K562 (cell line): ENCODE measurements around the gene CYRIA. TPM values are rescaled to one million over a fixed set of nuclear protein-coding genes. Genes with fewer than 3 reads are reported as not detected.

Source experiments
- BDP1 ChIP-seq: IDR thresholded peaks from 3 replicates; pipeline ENCODE4 v1.6.1; 2011; ENCODE audit not compliant: insufficient read length, insufficient read depth
- CCAR2 ChIP-seq: fragments of 200-400 bp; formaldehyde crosslinking; IDR thresholded peaks from 2 replicates; pipeline ENCODE4 v1.6.1; 2017; ENCODE audit warnings: mild to moderate bottlenecking, low read depth, low read length
- CTBP1 ChIP-seq: fragments of 450-650 bp; IDR thresholded peaks from 2 replicates; pipeline ENCODE4 v1.6.1; 2016; ENCODE audit warnings: borderline replicate concordance
- CTCF ChIP-seq, 3 experiments: IDR thresholded peaks in 2 of 3; conservative IDR thresholded peaks in 1 of 3; 2 replicates each; pipeline ENCODE4 v1.5.1; 2011 to 2012; ENCODE audit warnings: low read length in 3 of 3, mild to moderate bottlenecking in 3 of 3, control low read depth in 2 of 3, improper control_type of control experiment in 1 of 3, inconsistent platforms in 1 of 3, low read depth in 1 of 3, mixed read lengths in 1 of 3, moderate library complexity in 1 of 3; ENCODE audit not compliant: insufficient read depth in 2 of 3
- ELF4 ChIP-seq: fragments of 450-650 bp; formaldehyde crosslinking; IDR thresholded peaks from 2 replicates; pipeline ENCODE4 v1.4.0; 2022; ENCODE audit warnings: missing genetic modification characterization
- EP300 ChIP-seq: IDR thresholded peaks from 2 replicates; pipeline ENCODE4 v1.6.1; 2012; ENCODE audit warnings: low read length, improper control_type of control experiment
- FIP1L1 ChIP-seq: fragments of 200-400 bp; formaldehyde crosslinking; IDR thresholded peaks from 2 replicates; pipeline ENCODE4 v1.6.1; 2018; ENCODE audit warnings: mild to moderate bottlenecking, low read depth, low read length; ENCODE audit not compliant: poor library complexity, severe bottlenecking
- HMGN3 ChIP-seq: IDR thresholded peaks from 2 replicates; pipeline ENCODE4 v1.6.1; 2011; ENCODE audit warnings: borderline replicate concordance, low read depth, mild to moderate bottlenecking, mixed read lengths, low read length; ENCODE audit not compliant: insufficient read length; ENCODE audit errors: extremely low read depth
- ILK ChIP-seq: fragments of 450-650 bp; IDR thresholded peaks from 2 replicates; pipeline ENCODE4 v1.6.1; 2016; ENCODE audit warnings: missing genetic modification characterization, low read depth, mild to moderate bottlenecking, missing compliant biosample characterization, moderate library complexity, borderline replicate concordance
- MCM3 ChIP-seq: fragments of 450-650 bp; IDR thresholded peaks from 2 replicates; pipeline ENCODE4 v1.6.1; 2016
- NCOR1 ChIP-seq: fragments of 450-650 bp; IDR thresholded peaks from 2 replicates; pipeline ENCODE4 v1.6.1; 2016; ENCODE audit warnings: mild to moderate bottlenecking, moderate library complexity
- NR2F6 ChIP-seq: fragments of 450-650 bp; formaldehyde crosslinking; IDR thresholded peaks from 2 replicates; pipeline ENCODE4 v1.4.0; 2020; ENCODE audit warnings: mild to moderate bottlenecking
- NUFIP1 ChIP-seq: fragments of 450-650 bp; IDR thresholded peaks from 2 replicates; pipeline ENCODE4 v1.6.1; 2018; ENCODE audit not compliant: partially characterized antibody
- SRSF3 ChIP-seq: fragments of 200-400 bp; formaldehyde crosslinking; IDR thresholded peaks from 2 replicates; pipeline ENCODE4 v1.6.1; 2016; ENCODE audit warnings: mild to moderate bottlenecking, low read length, moderate library complexity; ENCODE audit not compliant: insufficient read depth
- TCF7L2 ChIP-seq: fragments of 150-350 bp; IDR thresholded peaks from 2 replicates; pipeline ENCODE4 v1.6.1; 2016; ENCODE audit warnings: low read depth, mild to moderate bottlenecking, low read length, moderate library complexity
- THAP12 ChIP-seq: fragments of 250-450 bp; sonication (Bioruptor Pico); IDR thresholded peaks from 2 replicates; pipeline ENCODE4 v1.9.0; 2021; ENCODE audit warnings: mild to moderate bottlenecking, inconsistent platforms
- ZBTB43 ChIP-seq: sonication (generic); formaldehyde crosslinking; IDR thresholded peaks from 2 replicates; pipeline ENCODE4 v1.8.0; 2023; ENCODE audit warnings: mild to moderate bottlenecking, missing genetic modification reagents
- ZNF12 ChIP-seq: sonication (generic); formaldehyde crosslinking; IDR thresholded peaks from 2 replicates; pipeline ENCODE4 v1.4.0; 2020; ENCODE audit warnings: mild to moderate bottlenecking, missing genetic modification reagents
- ZNF224 ChIP-seq: sonication (generic); formaldehyde crosslinking; IDR thresholded peaks from 2 replicates; pipeline ENCODE4 v1.8.0; 2022; ENCODE audit warnings: mild to moderate bottlenecking, missing genetic modification reagents
- ZNF586 ChIP-seq: fragments of 450-650 bp; formaldehyde crosslinking; conservative IDR thresholded peaks from 2 replicates; pipeline ENCODE4 v1.4.0; 2020; ENCODE audit warnings: mild to moderate bottlenecking, moderate library complexity
- polyA plus RNA-seq, 8 experiments: library from polyadenylated mRNA; depleted of rRNA in 4 of 8; stranded (reverse) in 5 of 8; unstranded in 3 of 8; fragments of >200 nt; fragmentation: Nextera tagmentation in 2 of 8; fragmentation: Illumina TruSeq in 1 of 8; extraction: Ambion mirVana in 2 of 8; extraction: Trizol in 1 of 8; gene quantifications; 2 replicates each; pipeline versions ENCODE4 v1.2.1 to v1.2.3, GENCODE V29; 2011 to 2014; ENCODE audit warnings: inconsistent platforms in 1 of 8, missing spikeins in 1 of 8
- total RNA-seq, 7 experiments: library from RNA; depleted of rRNA in 6 of 7; stranded (reverse); fragments of >200 nt in 6 of 7; fragmentation: Illumina TruSeq in 2 of 7; extraction: Trizol in 2 of 7; gene quantifications; 2 replicates each; pipeline versions ENCODE4 v1.2.1 to v1.2.3, GENCODE V29; 2011 to 2021; ENCODE audit warnings: low replicate concordance in 1 of 7
- TF ChIP-seq, protein P1 (sequence below): fragments of 250-450 bp; sonication (Bioruptor Pico); IDR thresholded peaks from 2 replicates; pipeline ENCODE4 v1.8.0; 2021; ENCODE audit warnings: borderline replicate concordance, mild to moderate bottlenecking, moderate library complexity; ENCODE audit not compliant: poor library complexity, severe bottlenecking

Gene CYRIA
- total and polyA plus RNA-seq, 9 of the 15 experiments (the other 6 are each of a cell fraction or from before 2014, with no cell fraction given), result 0.84 to 5.6 (median 3.0) TPM

DNA sequence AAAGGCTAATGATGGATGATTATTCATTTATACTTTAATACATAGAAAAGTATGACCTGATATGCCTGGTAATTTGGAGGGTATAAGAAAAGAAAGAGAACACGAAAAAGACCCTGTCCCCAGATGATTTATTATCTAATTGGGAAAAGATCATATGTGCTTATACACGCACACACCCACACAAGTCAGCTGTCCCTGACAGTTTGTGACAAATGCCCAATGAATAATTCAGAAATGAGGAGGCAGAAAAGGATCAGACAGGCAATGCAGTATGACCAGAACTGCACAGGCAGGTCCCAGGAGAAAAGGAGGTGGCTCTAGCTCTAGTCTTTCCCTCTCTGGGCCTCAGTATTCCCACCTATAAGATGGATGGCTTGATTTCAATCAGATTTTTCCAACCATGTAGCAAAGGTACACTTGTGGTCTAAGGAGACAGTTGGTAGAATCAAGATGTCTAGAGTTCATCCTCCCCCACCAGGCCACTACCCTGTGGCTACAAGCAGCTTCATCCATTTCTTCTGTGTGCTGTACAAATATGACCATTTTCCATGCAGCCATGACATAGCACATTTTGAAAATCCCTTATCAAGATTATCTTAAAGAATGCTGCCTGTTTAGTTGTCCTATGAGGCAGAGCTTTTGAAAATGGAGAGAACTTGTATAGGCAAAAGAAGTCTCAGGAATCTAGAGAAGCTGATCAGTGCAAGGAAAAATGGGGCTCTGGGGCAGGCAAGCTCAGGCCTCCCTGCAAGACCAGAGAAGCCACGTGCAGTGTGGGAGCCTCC, 19.7 kb downstream of the CYRIA start (continued):
- TF ChIP-seq EP300 (no peak; the same call in none of the 2 replicates), FIP1L1 (no peak), NR2F6 (CRISPR knock-in tag) (no peak), ZBTB43 (no peak), HMGN3 (no peak), BDP1 (no peak), SRSF3 (no peak), THAP12 (CRISPR knock-in tag) (no peak), NUFIP1 (no peak), ZNF12 (CRISPR knock-in tag) (no peak), ZNF224 (CRISPR knock-in tag) (no peak), ELF4 (CRISPR knock-in tag) (0 out of 2 replicates have a peak, but pooled peaks have one; percentile 27), NCOR1 (no peak), MCM3 (no peak), ZNF586 (CRISPR knock-in tag) (no peak), CCAR2 (no peak), ILK (tag) (no peak), CTBP1 (0 out of 2 replicates have a peak, but pooled peaks have one; percentile 32), TCF7L2 (no peak), CTCF (IDR thresholded peaks at IDR 0.05 in 2 of 3, conservative IDR thresholded peaks at IDR 0.05 in 1 of 3; ENCODE audit: insufficient read depth in 2 of 3, low read depth in 1 of 3, low read length in 3 of 3) (0 out of 6 replicates have a peak, but pooled peaks of 1 of the 3 experiments have one; percentile 4)
- TF ChIP-seq, protein P1, sequence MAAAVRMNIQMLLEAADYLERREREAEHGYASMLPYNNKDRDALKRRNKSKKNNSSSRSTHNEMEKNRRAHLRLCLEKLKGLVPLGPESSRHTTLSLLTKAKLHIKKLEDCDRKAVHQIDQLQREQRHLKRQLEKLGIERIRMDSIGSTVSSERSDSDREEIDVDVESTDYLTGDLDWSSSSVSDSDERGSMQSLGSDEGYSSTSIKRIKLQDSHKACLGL (CRISPR knock-in tag), result no peak
